NCI-H2029 (cell line): ENCODE results near the gene POLRMT.
A peak's percentile ranks its signal among the peaks of the same experiment; 100 is the strongest.
"Not testable (repeated sequence)": the region's sequence is repeated elsewhere in the genome, so short reads cannot be mapped to it uniquely, and the experiment has no call there.

Experiments used
- DNase-seq: peaks from one replicate; lab custom pipeline; 2025; lab: John Stamatoyannopoulos, UW

POLRMT gene

DNA sequence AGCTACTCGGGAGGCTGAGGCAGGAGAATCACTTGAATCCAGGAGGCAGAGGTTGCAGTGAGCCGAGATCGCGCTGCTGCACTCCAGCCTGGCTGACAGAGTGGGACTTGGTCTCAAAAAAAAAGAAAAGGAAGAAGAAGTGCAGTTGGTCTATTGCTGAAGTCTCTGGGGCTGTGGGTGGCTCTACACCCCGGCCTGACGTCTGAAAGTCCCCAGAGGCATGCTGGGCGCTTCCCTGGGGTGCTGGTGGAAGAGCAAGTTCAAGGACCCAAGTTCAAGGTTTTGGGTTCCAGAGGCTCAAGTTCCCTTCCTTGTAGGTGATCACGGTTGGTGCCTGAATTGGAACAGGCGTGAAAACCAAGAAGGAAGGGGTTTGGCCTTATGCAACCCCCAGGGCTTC, 39.8 kb downstream of the POLRMT start:
- no peak for DNase-seq

DNA sequence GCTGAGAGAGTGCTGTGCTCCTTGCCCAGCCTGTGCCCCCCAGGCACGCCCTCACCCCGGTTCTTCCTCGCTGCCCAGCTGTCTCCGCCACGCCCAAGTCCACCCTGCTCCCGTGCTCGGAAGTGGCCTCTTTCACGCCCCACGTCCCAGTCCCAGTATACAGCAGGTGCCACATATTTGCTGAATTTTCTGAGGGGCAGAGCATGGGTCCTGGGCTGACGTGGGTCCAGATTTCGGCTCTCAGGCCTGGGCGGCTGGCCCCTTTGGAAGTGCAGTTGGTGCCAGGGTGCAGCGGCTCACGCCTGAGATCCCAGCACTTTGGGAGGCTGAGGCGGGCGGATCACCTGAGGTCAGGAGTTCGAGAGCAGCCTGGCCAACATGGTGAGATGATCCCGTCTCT, 40.3 kb downstream of the POLRMT start:
- no peak for DNase-seq

DNA sequence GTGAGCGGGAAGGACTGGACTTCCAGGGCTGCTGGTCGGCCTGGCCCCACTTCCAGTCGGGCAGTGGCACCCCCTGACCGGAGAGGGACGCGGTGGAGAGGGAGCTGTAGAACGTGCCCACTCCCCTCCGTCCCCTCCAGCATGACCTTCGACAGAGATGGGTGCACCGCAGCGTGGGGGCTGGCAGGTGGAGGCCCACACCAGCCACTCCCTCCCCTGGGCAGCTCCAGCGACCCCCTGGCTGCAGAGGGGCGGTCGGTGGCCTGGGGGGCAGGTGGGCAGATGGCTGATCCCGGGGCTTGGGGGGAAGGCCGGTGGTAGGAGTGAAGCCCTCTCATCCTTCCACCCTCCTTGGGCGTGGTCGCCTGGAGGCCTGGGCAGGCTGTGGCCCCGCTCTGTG, 41.2 kb downstream of the POLRMT start:
- DNase-seq, result no peak

DNA sequence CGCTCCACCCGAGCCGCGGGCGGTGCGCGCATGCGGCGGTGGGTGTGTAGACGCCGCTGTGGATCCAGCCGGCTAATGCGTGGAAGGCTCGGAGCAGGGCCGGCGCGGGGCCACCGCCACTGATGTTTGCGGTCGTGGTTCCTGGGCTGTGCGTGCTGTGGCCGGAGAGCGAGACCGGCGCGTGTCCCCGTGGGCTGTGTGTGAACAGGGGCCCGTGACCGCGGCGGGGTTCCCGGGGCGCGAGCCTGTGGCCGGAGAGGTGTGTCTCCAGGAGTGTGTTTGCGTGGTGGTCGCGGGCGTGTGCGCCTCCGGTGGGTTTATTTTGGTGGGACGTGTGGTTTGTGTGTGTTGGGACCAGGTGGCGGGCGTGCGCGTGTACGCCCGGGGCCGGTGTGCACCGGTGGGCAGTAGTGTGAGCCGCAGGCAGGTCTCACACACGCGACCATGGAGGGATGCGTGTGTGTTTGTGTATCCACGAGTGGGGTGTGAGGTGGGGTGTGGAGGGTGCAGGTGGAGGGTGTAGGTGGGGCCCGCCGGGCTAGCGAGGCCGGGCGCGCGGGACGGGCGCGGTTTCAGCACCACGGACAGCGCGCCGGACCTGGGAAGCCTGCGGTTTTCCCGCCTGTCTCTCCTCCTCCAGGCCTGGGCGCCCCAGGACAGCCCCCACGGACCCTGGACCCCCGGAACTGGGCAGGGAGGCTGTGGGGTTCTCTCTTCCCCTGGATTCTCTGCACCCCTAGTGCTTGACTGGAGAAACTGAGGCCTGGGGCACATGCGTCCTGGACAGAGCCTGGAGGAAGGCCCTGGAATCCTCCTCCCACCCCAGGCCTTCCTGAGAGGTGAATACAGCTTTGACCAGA, 42.0 kb downstream of the POLRMT start:
- no peak for DNase-seq

DNA sequence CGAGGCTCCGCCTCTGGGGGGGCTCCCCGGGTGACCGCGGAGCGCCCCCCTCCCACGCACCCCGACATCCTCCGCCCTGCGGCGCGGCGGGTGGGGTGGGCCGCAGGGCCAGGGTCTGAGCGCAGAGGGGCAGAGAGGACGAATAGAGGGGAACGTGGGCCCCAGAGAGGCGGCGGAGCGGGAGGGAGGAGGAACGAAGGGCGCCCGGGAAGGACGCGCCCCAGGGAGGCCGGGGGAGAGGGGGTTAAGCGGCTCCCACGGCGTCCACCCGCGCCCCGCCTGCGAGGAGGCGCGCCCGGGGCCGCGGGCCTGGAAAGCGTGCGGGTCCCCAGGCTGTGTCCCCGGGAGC, 42.6 kb downstream of the POLRMT start:
- no peak for DNase-seq

DNA sequence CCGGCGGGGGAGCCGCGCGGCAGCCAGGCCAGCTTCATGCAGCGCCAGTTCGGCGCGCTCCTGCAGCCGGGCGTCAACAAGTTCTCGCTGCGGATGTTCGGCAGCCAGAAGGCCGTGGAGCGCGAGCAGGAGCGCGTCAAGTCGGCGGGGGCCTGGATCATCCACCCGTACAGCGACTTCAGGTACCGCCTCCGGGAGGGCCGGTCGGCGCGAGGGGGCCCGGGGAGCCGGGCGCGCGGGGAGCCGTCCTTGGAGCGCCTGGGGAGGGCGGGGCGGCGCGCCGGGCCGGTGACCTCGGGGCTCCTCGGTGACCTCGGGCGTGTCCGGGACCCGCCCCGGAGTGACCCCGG, 43.0 kb downstream of the POLRMT start:
- no peak for DNase-seq

DNA sequence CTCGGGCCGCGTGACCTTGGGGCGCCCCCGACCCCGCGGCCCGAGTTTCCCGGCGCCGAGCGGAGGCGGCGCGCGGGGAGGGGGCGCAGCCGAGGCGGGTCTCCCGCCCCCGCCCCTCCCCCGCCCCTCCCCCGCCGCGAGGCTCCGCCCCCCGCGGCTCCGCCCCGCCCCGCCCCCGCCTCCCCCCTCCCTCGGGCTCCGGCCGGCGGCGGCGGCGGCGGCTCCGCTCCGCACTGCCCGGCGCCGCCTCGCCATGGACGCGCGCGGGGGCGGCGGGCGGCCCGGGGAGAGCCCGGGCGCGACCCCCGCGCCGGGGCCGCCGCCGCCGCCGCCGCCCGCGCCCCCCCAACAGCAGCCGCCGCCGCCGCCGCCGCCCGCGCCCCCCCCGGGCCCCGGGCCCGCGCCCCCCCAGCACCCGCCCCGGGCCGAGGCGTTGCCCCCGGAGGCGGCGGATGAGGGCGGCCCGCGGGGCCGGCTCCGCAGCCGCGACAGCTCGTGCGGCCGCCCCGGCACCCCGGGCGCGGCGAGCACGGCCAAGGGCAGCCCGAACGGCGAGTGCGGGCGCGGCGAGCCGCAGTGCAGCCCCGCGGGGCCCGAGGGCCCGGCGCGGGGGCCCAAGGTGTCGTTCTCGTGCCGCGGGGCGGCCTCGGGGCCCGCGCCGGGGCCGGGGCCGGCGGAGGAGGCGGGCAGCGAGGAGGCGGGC, 43.5 kb downstream of the POLRMT start, which contains the start of gene HCN2:
TSS of gene HCN2 (plus strand) at position 189 of the 703 bp plus-strand sequence. CDS start at position 254, 65 bp downstream.
- DNase-seq, result no peak

DNA sequence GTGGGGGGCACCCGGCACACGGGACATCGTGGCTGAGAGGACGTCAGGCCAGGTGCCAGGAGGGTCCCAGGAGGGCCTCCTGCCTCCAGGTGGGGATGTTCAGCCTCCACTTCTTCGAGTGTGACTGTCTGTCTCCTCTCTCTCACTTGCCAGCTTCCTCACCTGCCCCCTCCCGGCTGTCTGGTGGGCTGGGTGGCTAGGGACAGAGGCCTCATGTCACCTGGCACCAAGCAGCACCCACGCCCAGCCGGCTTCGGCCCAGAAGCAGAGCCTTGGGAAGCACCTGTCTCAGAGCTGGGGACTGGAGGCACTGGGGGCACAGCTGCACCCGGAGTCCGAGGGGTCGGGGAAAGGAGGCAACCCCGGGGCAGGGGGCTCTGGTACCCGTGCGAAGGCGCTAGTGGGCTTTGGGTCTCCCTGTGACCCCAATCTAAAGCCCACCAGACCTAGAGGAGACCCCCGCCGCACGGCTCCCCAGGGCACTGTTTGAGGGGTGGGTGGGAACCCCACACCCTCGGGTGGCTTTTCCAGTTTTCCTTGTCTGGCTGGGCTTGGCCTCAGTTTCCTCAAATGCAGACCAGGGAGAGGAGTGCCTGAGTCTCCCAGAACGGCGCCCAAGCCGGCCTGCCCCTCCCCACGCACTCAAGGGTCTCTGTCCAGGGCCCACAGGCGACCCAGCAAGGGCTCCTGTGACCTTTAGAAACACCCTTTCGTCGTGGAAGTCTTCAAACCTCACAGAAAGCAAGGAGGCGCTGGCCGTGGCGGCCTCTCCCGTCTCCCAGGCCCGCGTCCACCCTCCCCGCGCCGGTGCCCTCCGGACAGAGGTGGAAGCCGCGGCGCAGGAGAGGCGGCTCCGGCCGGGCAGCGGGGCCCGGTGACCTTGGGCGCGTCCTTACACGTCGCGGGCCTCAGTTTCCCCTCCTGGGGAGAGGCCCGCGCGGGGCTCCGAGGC, 44.3 kb downstream of the POLRMT start:
- peak; percentile 31 for DNase-seq

DNA sequence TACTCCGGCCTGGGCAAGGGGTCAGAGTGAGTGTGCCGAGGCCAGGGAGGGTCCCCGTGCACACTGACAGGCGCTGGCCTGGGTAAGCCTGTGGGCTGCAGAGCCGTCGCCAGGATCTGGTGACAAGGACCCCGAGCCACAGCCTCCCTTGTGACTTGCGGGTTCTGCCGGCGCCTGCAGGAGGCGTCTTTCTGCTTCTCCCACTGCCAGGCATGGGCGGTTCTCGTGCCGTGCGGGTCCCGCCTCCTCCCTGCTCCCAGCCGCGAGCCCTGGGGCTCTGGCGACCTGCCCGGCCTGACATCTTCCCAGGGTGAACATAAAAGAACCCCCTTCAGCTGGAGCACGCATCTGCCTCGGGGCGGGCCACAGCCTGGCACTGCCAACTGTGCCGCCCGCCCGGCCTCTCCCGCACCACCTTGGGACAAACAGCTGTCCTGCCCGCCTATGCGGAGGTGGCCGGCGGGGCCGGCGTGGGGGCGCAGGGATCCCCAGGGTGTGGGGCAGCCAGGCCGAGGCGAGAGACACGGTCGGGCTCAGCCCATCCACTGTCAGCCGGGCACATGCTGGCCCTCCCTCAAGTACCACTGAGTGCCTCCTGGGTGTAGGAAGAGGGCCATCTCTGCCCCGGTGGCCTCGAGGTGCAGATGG, 45.1 kb downstream of the POLRMT start:
- DNase-seq, result peak; percentile 94

DNA sequence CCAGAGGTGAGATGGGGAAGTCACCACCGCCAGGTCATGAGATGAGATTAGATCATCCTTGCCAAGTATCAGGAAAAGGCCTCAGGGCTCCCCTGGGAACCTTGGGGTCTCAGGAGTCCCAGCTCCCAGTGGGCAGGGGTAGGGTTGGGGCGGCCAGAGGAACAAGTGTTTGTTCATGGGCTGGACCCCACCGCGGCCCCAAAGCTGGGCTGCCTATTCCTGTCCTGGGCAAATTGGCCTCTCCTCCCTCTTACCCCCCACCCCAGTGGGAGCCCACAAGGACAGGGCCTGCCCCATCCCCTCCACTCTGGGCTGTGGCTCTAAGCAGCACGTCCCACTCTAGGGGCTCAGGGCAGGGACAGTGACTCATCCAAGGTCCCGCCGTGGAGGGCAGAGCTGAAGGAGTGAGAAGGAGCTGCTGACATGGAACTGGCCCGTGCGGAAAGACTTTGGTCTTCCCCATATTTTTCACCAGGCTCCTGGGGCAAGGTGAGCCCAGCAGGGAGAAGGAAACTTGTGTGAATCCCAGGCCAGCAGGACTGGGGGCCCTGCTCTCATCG, 47.7 kb downstream of the POLRMT start:
- DNase-seq, result no peak

DNA sequence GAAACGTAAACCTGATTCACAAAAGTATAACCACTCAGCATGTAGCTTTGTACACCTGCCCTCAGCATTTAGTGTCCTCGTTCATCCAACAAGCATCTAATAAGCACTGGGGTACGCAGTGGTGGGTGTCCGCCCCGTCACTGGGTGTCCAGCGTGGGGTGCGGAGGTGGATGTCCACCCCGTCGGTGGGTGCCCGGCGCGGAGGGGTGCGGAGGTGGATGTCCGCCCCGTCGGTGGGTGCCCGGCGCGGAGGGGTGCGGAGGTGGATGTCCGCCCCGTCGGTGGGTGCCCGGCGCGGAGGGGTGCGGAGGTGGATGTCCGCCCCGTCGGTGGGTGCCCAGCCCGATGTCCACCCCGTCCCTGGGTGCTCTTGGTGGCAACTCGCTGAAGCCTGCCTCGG, 48.2 kb downstream of the POLRMT start:
- DNase-seq, result not testable (repeated sequence)

DNA sequence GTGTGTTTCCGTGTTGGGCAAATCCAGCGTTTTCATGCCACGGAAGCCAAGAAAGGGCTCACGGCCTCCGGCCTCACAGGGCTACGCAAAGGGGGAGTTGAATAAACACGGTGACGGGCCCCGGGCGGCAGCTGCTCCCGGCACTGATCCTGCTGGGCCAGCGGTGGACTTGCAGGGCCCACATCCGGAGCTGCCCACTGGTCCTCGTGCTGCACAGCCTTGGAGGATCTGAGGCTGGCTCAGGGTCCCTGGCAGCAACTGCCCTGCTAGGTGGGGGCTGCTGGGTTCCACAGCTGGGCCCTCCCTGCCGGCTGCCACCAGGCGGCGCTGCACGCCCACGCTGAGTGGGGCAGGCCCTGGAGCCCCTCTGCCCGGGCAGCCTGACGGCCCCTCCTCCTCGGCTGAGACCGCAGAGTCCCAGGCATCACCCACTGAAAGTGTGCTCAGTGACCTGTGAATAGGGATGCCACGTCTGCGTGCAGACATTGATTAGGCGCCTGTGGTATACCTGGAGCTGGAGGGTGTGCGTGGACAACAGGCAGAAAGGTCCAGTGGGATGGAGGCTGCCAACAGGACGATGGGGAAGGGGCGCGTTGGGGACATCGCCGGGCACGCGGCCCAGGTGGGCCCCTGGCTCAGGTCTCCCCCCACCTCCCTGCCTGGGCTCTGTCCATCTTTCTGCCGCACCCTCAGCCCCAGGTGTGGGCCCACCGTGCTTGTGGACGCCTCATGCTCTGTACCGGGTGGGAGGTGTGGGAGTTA, 48.9 kb downstream of the POLRMT start:
- DNase-seq, result no peak

DNA sequence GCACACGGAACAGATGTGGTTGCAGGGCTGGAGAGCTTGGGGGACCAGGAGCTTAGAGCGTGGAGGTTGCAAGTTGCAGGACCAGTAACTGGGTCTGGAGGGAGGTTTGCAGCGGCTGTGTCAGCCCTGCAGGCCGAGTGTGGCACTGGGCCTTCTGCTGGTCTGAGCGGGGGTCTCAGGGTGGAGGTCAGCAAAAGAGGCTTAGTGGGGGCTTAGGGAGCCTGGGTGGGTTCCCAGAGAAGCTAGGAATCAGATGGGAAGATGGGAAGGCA, 49.4 kb downstream of the POLRMT start:
- DNase-seq, result no peak

DNA sequence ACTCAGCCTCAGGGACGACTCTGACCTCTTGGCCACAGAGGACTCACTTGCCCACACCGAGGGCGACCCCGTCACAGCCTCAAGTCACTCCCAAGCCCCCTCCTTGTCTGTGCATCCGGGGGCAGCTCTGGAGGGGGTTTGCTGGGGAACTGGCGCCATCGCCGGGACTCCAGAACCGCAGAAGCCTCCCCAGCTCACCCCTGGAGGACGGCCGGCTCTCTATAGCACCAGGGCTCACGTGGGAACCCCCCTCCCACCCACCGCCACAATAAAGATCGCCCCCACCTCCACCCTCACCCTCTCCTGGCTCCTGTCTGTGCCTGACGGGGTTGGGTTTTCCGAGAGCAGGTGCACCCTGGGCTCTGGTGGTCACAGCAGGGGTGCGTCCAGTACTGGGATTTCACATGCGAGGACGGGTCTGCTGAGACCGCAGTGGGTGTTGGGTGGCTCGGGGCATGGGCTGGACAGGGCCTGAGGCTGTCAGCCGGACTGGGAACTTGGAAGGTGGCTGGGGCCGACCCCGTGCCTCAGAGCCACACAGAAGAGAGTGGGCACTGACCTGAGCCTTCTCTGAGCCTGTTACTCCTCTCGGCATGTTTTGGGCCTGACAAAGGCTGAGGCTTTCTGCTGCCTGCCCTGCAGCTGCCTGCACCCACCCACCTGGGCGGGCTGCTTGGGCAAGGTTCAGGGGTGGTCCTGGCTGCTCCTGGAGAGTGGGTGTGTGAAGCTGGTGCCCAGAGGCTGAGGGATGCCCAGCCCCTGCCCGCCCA, 50.0 kb downstream of the POLRMT start:
- no peak for DNase-seq

DNA sequence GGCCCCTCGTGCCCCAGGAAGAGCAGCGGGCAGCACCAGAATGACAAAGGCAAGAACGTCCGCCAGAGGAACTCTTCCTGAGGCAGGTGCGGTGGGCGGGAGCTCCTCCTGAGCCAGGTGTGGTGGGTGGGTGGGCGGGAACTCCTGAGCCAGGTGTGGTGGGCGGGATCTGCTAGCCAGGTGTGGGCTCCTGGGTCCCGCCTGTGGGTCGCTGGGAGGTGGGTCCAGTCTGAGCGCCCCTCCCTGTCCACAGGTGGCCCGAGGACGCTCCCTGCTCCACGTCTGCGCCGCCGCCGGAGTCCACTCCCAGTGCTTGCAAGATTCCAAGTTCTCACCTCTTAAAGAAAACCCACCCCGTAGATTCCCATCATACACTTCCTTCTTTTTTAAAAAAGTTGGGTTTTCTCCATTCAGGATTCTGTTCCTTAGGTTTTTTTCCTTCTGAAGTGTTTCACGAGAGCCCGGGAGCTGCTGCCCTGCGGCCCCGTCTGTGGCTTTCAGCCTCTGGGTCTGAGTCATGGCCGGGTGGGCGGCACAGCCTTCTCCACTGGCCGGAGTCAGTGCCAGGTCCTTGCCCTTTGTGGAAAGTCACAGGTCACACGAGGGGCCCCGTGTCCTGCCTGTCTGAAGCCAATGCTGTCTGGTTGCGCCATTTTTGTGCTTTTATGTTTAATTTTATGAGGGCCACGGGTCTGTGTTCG, 50.7 kb downstream of the POLRMT start:
- no peak for DNase-seq

DNA sequence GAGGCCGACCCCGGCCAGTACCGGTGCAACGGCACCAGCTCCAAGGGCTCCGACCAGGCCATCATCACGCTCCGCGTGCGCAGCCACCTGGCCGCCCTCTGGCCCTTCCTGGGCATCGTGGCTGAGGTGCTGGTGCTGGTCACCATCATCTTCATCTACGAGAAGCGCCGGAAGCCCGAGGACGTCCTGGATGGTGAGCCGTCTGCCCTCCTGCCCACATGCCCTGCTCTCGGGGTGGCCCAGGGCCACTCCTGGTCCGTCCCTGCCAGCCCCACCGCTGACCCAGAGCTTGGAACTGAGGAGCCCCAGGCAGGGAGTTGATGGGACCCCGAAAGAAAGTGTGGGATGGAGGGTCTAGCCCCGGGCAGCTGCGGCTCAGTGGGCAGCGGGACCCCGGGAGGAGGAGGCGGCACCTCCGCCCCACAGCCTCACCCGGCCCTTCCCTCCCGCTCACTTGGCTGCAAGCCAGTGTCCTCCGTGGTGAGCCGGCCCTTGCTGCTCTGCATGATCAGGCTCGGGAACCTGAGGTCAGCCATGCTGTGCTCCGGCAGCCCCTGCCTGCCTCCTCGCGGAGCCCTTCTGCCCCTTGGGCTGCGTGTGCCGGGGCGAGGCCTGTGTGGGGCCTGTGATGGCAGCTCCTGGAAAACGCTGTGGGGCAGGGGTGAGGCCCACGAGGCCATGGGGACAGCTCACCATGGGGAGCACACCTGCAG, 51.8 kb downstream of the POLRMT start:
- no peak for DNase-seq

DNA sequence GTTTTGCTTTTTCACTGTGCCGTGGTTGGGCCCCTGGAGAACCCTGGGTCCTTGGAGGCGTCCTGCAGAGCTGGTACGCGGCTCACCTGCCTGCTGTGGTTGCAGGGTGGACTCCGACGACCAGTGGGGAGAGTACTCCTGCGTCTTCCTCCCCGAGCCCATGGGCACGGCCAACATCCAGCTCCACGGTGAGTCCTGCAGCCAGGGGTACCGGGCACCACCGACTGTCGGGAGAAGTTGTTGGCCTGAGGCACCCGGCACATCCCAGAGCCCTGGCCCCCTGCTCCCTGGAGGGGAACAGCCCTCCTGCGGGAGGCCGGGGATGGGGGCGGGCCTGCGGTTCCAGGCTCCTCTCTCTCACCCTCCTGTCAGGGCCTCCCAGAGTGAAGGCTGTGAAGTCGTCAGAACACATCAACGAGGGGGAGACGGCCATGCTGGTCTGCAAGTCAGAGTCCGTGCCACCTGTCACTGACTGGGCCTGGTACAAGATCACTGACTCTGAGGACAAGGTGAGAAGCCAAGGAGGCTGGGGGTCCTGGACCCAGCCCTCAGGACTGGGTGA, 53.0 kb downstream of the POLRMT start:
- DNase-seq, result no peak

DNA sequence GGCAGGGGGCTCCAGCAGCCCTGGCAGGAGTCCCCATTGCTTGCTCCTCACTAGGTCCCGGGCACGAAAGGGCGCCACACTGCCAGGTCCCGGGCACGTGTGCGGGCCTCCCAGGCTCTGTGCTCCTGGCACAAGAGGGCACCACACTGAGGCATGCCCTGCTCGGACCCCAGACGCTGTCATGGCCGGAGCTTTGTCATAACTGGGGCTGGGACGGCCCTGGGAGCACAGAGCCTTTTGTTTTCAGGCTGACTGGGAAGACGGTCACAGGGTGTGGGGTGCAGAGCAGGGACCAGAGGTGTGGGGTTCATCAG, 53.5 kb downstream of the POLRMT start:
- DNase-seq, result no peak
